HEK293 (cell line): Measurements from ENCODE around the gene HTT.
"Not testable (repeated sequence)": the region's sequence is repeated elsewhere in the genome, so short reads cannot be mapped to it uniquely, and the experiment has no call there.

Experiments used
- CTCF ChIP-seq: fragments of 450-650 bp; formaldehyde crosslinking; IDR thresholded peaks from 2 replicates; pipeline ENCODE4 v1.5.1; 2016; ENCODE audit warnings: missing biosample characterization, missing genetic modification characterization
- SCRT1 ChIP-seq: fragments of 450-650 bp; formaldehyde crosslinking; IDR thresholded peaks from 2 replicates; pipeline ENCODE4 v1.5.1; 2016; ENCODE audit warnings: missing biosample characterization, missing genetic modification characterization, borderline replicate concordance
- SP2 ChIP-seq: fragments of 450-650 bp; formaldehyde crosslinking; IDR thresholded peaks from 2 replicates; pipeline ENCODE4 v1.5.1; 2016; ENCODE audit warnings: missing biosample characterization, missing genetic modification characterization
- YY2 ChIP-seq: fragments of 450-650 bp; formaldehyde crosslinking; IDR thresholded peaks from 2 replicates; pipeline ENCODE4 v1.5.1; 2016; ENCODE audit warnings: missing biosample characterization, missing genetic modification characterization
- ZBTB21 ChIP-seq: fragments of 450-650 bp; formaldehyde crosslinking; IDR thresholded peaks from 2 replicates; pipeline ENCODE4 v1.5.1; 2017; ENCODE audit warnings: missing biosample characterization, missing genetic modification characterization
- ZNF121 ChIP-seq: fragments of 450-650 bp; formaldehyde crosslinking; IDR thresholded peaks from 2 replicates; pipeline ENCODE4 v1.5.1; 2016; ENCODE audit warnings: missing biosample characterization, missing genetic modification characterization
- ZNF2 ChIP-seq: fragments of 450-650 bp; formaldehyde crosslinking; IDR thresholded peaks from 2 replicates; pipeline ENCODE4 v1.5.1; 2016; ENCODE audit warnings: missing biosample characterization, missing genetic modification characterization
- ZNF214 ChIP-seq: fragments of 450-650 bp; formaldehyde crosslinking; IDR thresholded peaks from 2 replicates; pipeline ENCODE4 v1.5.1; 2017; ENCODE audit warnings: missing biosample characterization, mild to moderate bottlenecking, missing genetic modification characterization, borderline replicate concordance
- ZNF707 ChIP-seq: fragments of 450-650 bp; formaldehyde crosslinking; IDR thresholded peaks from 2 replicates; pipeline ENCODE4 v1.5.1; 2016; ENCODE audit warnings: missing biosample characterization, missing genetic modification characterization
- ZNF791 ChIP-seq: fragments of 450-650 bp; formaldehyde crosslinking; IDR thresholded peaks from 2 replicates; pipeline ENCODE4 v1.5.1; 2016; ENCODE audit warnings: missing biosample characterization, missing genetic modification characterization

GRCh38 chr4:3094701-3095100 lies 20.2 kb downstream of the HTT start:
- not testable (repeated sequence) for TF ChIP-seq SP2 (tag by site-specific recombination); SCRT1; CTCF (tag by site-specific recombination); ZNF2 (tag by site-specific recombination); ZNF791; ZNF121; ZNF214 (tag by site-specific recombination); ZNF707 (tag by site-specific recombination); YY2 (tag by site-specific recombination); ZBTB21 (tag by site-specific recombination)
